NCI-H2171 (cell line): ENCODE data around the gene CTTNBP2NL.
"Not testable (repeated sequence)": the region's sequence is repeated elsewhere in the genome, so short reads cannot be mapped to it uniquely, and the experiment has no call there.

ENCODE experiments used
- DNase-seq: peaks from one replicate; lab custom pipeline; 2025; lab: John Stamatoyannopoulos, UW

The CTTNBP2NL gene

GRCh38 chr1:112386731-112387346, 9.2 kb upstream of the CTTNBP2NL start:
- DNase-seq = no peak

GRCh38 chr1:112387807-112388206, 8.2 kb upstream of the CTTNBP2NL start:
- no peak for DNase-seq

GRCh38 chr1:112388436-112388835, 7.6 kb upstream of the CTTNBP2NL start:
- no peak for DNase-seq

GRCh38 chr1:112389689-112390088, 6.3 kb upstream of the CTTNBP2NL start:
- no peak for DNase-seq

GRCh38 chr1:112390335-112390734, 5.7 kb upstream of the CTTNBP2NL start:
- not testable (repeated sequence) for DNase-seq

GRCh38 chr1:112390775-112391602, 5.0 kb upstream of the CTTNBP2NL start:
- DNase-seq = peak; percentile 87

- DNase-seq = no peak
These were observed 4.4 kb upstream of the CTTNBP2NL start for GRCh38 chr1:112391603-112391940.

GRCh38 chr1:112393631-112393974, 2.4 kb upstream of the CTTNBP2NL start:
- DNase-seq = no peak

GRCh38 chr1:112394743-112395062, 1.3 kb upstream of the CTTNBP2NL start:
- no peak for DNase-seq

GRCh38 chr1:112395256-112395820, 676 bp upstream of the CTTNBP2NL start:
- DNase-seq = peak; percentile 37

GRCh38 chr1:112396653-112397471, 848 bp downstream of the CTTNBP2NL start:
- peak; percentile 15 for DNase-seq

- DNase-seq = no peak
These were observed 1.8 kb downstream of the CTTNBP2NL start for GRCh38 chr1:112397841-112398240.

GRCh38 chr1:112399456-112399855, 3.4 kb downstream of the CTTNBP2NL start:
- DNase-seq = no peak

- DNase-seq = not testable (repeated sequence)
These were observed 4.7 kb downstream of the CTTNBP2NL start for GRCh38 chr1:112400706-112401105.

- DNase-seq = no peak
These were observed 6.9 kb downstream of the CTTNBP2NL start for GRCh38 chr1:112402682-112403643.

GRCh38 chr1:112406771-112407170, 10.8 kb downstream of the CTTNBP2NL start:
- DNase-seq = no peak

GRCh38 chr1:112409414-112409813, 13.4 kb downstream of the CTTNBP2NL start:
- DNase-seq = no peak

GRCh38 chr1:112410673-112411072, 14.7 kb downstream of the CTTNBP2NL start:
- no peak for DNase-seq

- DNase-seq = no peak
These were observed 21.3 kb downstream of the CTTNBP2NL start for GRCh38 chr1:112417271-112417670.

- no peak for DNase-seq
These were observed 22.3 kb downstream of the CTTNBP2NL start for GRCh38 chr1:112418099-112418892.

- no peak for DNase-seq
These were observed 27.2 kb downstream of the CTTNBP2NL start for GRCh38 chr1:112423207-112423606.
